GM19372 (cell line): Measurements from ENCODE around the gene PARD3.
"Not testable (repeated sequence)": the region's sequence is repeated elsewhere in the genome, so short reads cannot be mapped to it uniquely, and the experiment has no call there.

Experiments used
- ATAC-seq: cut with Tn5 transposase; IDR thresholded peaks from one replicate; pipeline ENCODE4 v1.9.1; 2021; ENCODE audit warnings: mild to moderate bottlenecking, low read depth, moderate library complexity; ENCODE audit not compliant: unreplicated experiment

Gene PARD3

GRCh38 chr10:34746094-34746493 lies 69.0 kb downstream of the PARD3 start:
- ATAC-seq, result no peak

- no peak for ATAC-seq
Measured at GRCh38 chr10:34745244-34745643, 69.9 kb downstream of the PARD3 start.

- no peak for ATAC-seq
Measured at GRCh38 chr10:34744590-34744989, 70.5 kb downstream of the PARD3 start.

GRCh38 chr10:34743814-34744213 lies 71.3 kb downstream of the PARD3 start:
- no peak for ATAC-seq

GRCh38 chr10:34742456-34742855 lies 72.6 kb downstream of the PARD3 start:
- ATAC-seq, result no peak

GRCh38 chr10:34741087-34741486 lies 74.0 kb downstream of the PARD3 start:
- not testable (repeated sequence) for ATAC-seq

GRCh38 chr10:34740321-34740720 lies 74.8 kb downstream of the PARD3 start:
- no peak for ATAC-seq

GRCh38 chr10:34739915-34740314 lies 75.2 kb downstream of the PARD3 start:
- no peak for ATAC-seq

- no peak for ATAC-seq
Measured at GRCh38 chr10:34737772-34738169, 77.3 kb downstream of the PARD3 start.

- ATAC-seq, result no peak
Measured at GRCh38 chr10:34736976-34737771, 77.9 kb downstream of the PARD3 start.

GRCh38 chr10:34734918-34735317 lies 80.2 kb downstream of the PARD3 start:
- ATAC-seq, result no peak

- no peak for ATAC-seq
Measured at GRCh38 chr10:34732926-34733325, 82.2 kb downstream of the PARD3 start.

- ATAC-seq, result no peak
Measured at GRCh38 chr10:34731885-34732701, 83.0 kb downstream of the PARD3 start.

- no peak for ATAC-seq
Measured at GRCh38 chr10:34731213-34731612, 83.9 kb downstream of the PARD3 start.

GRCh38 chr10:34730726-34731125 lies 84.4 kb downstream of the PARD3 start:
- no peak for ATAC-seq

- no peak for ATAC-seq
Measured at GRCh38 chr10:34729619-34730018, 85.5 kb downstream of the PARD3 start.

- no peak for ATAC-seq
Measured at GRCh38 chr10:34728361-34728760, 86.7 kb downstream of the PARD3 start.

- no peak for ATAC-seq
Measured at GRCh38 chr10:34727595-34728033, 87.5 kb downstream of the PARD3 start.

GRCh38 chr10:34726862-34727261 lies 88.2 kb downstream of the PARD3 start:
- no peak for ATAC-seq

- peak; percentile 66 for ATAC-seq
Measured at GRCh38 chr10:34723750-34724149, 91.3 kb downstream of the PARD3 start.

GRCh38 chr10:34722404-34722803 lies 92.7 kb downstream of the PARD3 start:
- no peak for ATAC-seq
